Thymus (tissue), 11 donors: ENCODE data around the gene PNPLA6. TPM values are rescaled to one million over a fixed set of nuclear protein-coding genes. Genes with fewer than 3 reads are reported as not detected.

ENCODE experiments used
- DNase-seq, 9 donors: peaks; one replicate each; pipeline ENCODE4 v3.0.0-alpha.2; 2013; ENCODE audit warnings: low spot score in 9 of 9, low read depth in 6 of 9, missing footprints in 1 of 9
- H3K27ac ChIP-seq, 2 donors: one replicate each; pipeline ENCODE4 v1.5.1; 2013; ENCODE audit warnings: control low read depth in 1 of 2, low read depth in 1 of 2, low read length in 1 of 2, mild to moderate bottlenecking in 1 of 2, moderate library complexity in 1 of 2
- H3K27me3 ChIP-seq, 2 donors: one replicate each; pipeline ENCODE4 v1.5.1; 2013; ENCODE audit warnings: low read length in 1 of 2; ENCODE audit not compliant: control insufficient read depth in 2 of 2, insufficient read depth in 1 of 2
- H3K36me3 ChIP-seq, 2 donors: one replicate each; pipeline ENCODE4 v1.5.1; 2013; ENCODE audit warnings: low read length in 1 of 2, mild to moderate bottlenecking in 1 of 2, moderate library complexity in 1 of 2; ENCODE audit not compliant: control insufficient read depth in 2 of 2, insufficient read depth in 2 of 2
- H3K4me1 ChIP-seq, 2 donors: one replicate each; pipeline ENCODE4 v1.5.1; 2013; ENCODE audit warnings: low read length in 2 of 2; ENCODE audit not compliant: control insufficient read depth in 2 of 2, insufficient read depth in 2 of 2
- H3K4me3 ChIP-seq, 2 donors: one replicate each; pipeline ENCODE4 v1.5.1; 2013; ENCODE audit warnings: low read length in 2 of 2, control low read depth in 1 of 2, mild to moderate bottlenecking in 1 of 2
- H3K9me3 ChIP-seq, 2 donors: one replicate each; pipeline ENCODE4 v1.5.1; 2013; ENCODE audit warnings: low read length in 1 of 2, mild to moderate bottlenecking in 1 of 2; ENCODE audit not compliant: control insufficient read depth in 2 of 2, insufficient read depth in 1 of 2
- WGBS: extraction: QIAGEN DNeasy Blood & Tissue Kit; methylation state at CpG from one replicate; pipeline ENCODE4 v1.1.7; 2013; 5-methylcytosine and 5-hydroxymethylcytosine counted together
- polyA plus RNA-seq: library from polyadenylated mRNA; stranded (reverse); fragments of 200-250 nt; gene quantifications from one replicate; pipeline ENCODE4 v1.2.3, GENCODE V29; 2013
- total RNA-seq: library from RNA; stranded (reverse); fragments of 120-200 nt; gene quantifications from one replicate; pipeline ENCODE4 v1.2.4, GENCODE V29; 2013
- donor health status: healthy.

Gene PNPLA6
- total and polyA plus RNA-seq, 2 donors, result 17.3 to 75.3 TPM

DNA sequence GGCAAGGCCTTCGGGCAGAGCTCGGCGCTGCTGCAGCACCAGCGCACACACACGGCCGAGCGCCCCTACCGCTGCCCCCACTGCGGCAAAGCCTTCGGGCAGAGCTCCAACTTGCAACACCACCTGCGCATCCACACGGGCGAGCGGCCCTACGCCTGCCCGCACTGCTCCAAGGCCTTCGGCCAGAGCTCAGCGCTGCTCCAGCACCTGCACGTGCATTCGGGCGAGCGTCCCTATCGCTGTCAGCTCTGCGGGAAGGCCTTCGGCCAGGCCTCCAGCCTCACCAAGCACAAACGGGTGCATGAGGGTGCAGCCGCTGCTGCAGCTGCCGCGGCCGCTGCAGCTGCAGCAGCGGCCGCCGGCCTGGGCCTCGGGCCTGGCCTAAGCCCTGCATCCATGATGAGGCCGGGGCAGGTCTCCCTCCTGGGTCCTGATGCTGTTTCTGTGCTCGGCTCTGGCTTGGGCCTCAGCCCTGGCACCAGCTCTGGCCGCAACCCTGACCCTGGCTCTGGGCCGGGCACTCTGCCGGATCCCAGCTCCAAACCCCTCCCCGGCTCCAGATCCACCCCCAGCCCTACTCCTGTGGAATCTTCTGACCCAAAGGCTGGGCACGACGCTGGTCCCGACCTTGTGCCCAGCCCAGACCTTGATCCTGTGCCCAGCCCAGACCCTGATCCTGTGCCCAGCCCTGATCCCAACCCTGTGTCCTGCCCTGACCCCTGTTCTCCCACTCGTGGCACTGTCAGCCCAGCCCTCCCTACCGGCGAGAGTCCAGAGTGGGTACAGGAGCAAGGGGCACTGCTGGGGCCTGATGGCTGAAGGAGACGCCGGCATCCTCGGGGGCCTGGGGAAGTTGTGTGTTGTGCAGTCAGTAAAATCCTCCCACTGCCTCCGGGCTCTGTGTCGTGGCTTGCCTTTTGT lies 15.1 kb upstream of the PNPLA6 start:
- H3K27ac ChIP-seq, result no peak overlapping the region
- no peak for DNase-seq
- H3K4me3 ChIP-seq, result no peak overlapping the region
- peaks cover 17 to 27% of the 10 kb centered on the region in 2 donors for H3K4me1 ChIP-seq
- peaks cover 0 to 20% of the 10 kb centered on the region in 2 donors for H3K27me3 ChIP-seq
- WGBS, result 98% methylated on average over 51 of the region's 51 CpGs
- no peaks in the 10 kb centered on the region for H3K9me3 ChIP-seq
- H3K36me3 ChIP-seq, result peaks cover 5 to 7% of the 10 kb centered on the region in 2 donors

GRCh38 chr19:7521551-7522071 lies 13.9 kb upstream of the PNPLA6 start:
- peaks cover 8 to 12% of the 10 kb centered on the region in 2 donors for H3K36me3 ChIP-seq
- H3K27ac ChIP-seq, result no peak overlapping the region
- peaks cover 0 to 12% of the 10 kb centered on the region in 2 donors for H3K27me3 ChIP-seq
- no peak overlapping the region for H3K4me3 ChIP-seq
- 64% methylated on average over 10 of the region's 10 CpGs for WGBS
- H3K4me1 ChIP-seq, result peaks cover 13 to 21% of the 10 kb centered on the region in 2 donors
- DNase-seq, result no peak
- no peaks in the 10 kb centered on the region for H3K9me3 ChIP-seq

DNA sequence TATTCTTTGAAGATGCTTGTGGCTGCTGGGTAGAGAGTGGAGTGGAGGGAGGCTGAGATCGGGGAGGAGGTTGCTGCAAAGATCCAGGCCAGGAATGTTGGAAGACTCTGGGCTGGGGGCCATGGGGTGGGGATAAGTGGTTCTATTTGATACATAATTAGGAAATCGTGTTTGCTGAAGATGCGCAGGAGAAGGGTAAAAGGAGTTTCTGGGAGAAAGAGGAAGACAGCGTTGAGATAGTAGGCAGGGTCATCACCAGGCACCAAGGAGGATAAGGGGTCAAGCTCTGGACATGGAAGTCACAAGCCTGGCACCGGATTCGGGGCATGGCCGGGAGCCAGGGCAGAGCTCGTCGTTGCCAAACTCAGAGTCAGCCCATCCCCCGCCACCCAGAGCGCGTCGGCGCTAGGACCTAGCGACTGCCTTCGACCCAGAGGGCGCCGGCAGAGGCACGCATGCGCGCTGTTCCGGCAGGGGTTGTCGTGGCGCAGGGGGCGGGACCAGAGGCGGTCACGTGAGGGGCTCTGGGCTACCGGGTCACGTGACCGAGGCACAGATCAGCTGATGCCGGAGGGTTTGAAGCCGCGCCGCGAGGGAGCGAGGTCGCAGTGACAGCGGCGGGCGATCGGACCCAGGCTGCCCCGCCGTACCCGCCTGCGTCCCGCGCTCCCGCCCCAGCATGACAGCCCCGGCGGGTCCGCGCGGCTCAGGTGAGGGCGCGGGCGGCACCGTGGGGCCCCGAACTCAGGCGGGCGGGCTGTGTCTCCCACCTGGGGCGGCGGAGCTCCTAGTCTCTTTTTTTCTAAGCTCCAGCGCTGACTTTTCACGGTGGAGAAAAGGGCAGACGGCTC lies 13.2 kb upstream of the PNPLA6 start, which contains the start of gene MCOLN1:
MCOLN1 (plus strand) TSS at position 553 of the 851 bp plus-strand sequence; CDS start at position 680, 127 bp downstream.
- H3K4me1 ChIP-seq, result peaks cover 10 to 17% of the 10 kb centered on the region in 2 donors
- H3K27me3 ChIP-seq, result peaks cover 0 to 7% of the 10 kb centered on the region in 2 donors
- peaks cover 12% of the 10 kb centered on the region in 2 donors for H3K36me3 ChIP-seq
- WGBS, result 1% methylated on average over 65 of the region's 65 CpGs
- peak; percentile 86 to 99 (median 98) for DNase-seq
- peak within 1 kb of the TSS; percentile 63 to 74 for H3K4me3 ChIP-seq
- H3K27ac ChIP-seq, result no peak within 1 kb of the TSS
- H3K9me3 ChIP-seq, result no peaks in the 10 kb centered on the region

GRCh38 chr19:7522923-7523667 lies 12.4 kb upstream of the PNPLA6 start:
- no peak for DNase-seq
- WGBS, result 20% methylated on average over 23 of the region's 23 CpGs
- H3K4me1 ChIP-seq, result peaks cover 10 to 17% of the 10 kb centered on the region in 2 donors
- H3K4me3 ChIP-seq, result peak overlapping the region; percentile 63 to 74
- H3K36me3 ChIP-seq, result peaks cover 13% of the 10 kb centered on the region in 2 donors
- no peaks in the 10 kb centered on the region for H3K9me3 ChIP-seq
- H3K27me3 ChIP-seq, result peaks cover 0 to under 1% of the 10 kb centered on the region in 2 donors
- no peak overlapping the region for H3K27ac ChIP-seq

DNA sequence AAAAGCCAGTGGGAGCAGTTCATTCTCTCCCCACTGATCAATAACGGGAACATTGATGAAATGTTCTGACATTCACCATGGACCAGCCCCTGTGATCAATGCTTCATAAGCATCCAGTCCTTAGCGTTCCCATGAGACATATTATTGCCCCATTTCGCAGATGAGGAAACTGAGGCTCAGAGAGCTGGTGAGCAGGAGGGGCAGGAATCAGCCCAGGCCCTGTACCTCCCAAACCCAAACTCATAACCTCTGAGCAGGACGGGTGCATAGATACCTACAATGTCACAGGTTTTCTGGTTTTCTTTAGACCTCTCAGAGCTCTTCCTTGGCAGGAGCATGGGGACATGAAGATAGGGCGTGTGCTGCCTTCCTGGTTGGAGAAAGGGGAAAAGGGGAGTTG lies 11.0 kb upstream of the PNPLA6 start:
- 98% methylated on average over 5 of the region's 5 CpGs for whole genome bisulfite sequencing

GRCh38 chr19:7524992-7525739 lies 10.4 kb upstream of the PNPLA6 start:
- Histone ChIP-seq H3K9me3 (no peaks in the 10 kb centered on the region), H3K4me1 (peaks cover 10 to 17% of the 10 kb centered on the region in 2 donors), H3K4me3 (no peak overlapping the region), H3K27me3 (no peaks in the 10 kb centered on the region), H3K36me3 (peaks cover 20 to 25% of the 10 kb centered on the region in 2 donors), H3K27ac (no peak overlapping the region)
- no peak for DNase-seq
- WGBS, result 98% methylated on average over 20 of the region's 20 CpGs

More for the DNA sequence above, 11.0 kb upstream of the PNPLA6 start:
- Histone ChIP-seq H3K27me3 (no peaks in the 10 kb centered on the region), H3K4me3 (no peak overlapping the region), H3K27ac (no peak overlapping the region), H3K4me1 (peaks cover 10 to 17% of the 10 kb centered on the region in 2 donors), H3K9me3 (no peaks in the 10 kb centered on the region), H3K36me3 (peaks cover 17 to 25% of the 10 kb centered on the region in 2 donors)
- DNase-seq, result no peak

DNA sequence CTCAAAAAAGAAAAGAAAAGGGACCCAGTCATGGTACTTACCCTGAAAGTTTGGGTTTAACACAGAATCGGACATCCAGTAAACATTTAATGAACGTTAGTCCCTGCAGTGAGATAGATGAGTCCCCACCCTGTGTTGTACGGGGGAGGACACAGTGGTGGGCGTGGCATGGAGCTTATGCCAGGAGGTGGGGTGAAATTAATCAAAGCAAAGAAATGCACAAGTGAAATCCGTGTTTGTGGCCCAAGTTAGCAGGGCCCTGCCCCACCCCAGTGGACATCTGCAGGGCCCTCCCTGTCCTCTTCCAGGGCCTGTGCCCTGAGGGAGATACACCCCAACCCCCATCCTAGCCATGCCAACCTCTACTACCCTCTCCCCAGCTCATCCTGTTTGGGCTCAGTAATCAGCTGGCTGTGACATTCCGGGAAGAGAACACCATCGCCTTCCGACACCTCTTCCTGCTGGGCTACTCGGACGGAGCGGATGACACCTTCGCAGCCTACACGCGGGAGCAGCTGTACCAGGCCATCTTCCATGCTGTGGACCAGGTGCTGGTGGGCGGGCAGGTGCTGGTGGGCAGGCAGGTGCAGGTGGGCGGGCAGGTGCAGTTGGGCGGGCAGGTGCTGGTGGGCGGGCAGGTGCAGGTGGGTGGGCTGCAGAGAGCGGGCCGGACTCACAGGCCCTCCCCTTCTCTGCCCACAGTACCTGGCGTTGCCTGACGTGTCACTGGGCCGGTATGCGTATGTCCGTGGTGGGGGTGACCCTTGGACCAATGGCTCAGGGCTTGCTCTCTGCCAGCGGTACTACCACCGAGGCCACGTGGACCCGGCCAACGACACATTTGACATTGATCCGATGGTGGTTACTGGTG lies 9.2 kb upstream of the PNPLA6 start:
- 97% methylated on average over 31 of the region's 31 CpGs for WGBS
- peaks cover 20 to 30% of the 10 kb centered on the region in 2 donors for H3K36me3 ChIP-seq
- H3K4me3 ChIP-seq, result no peak overlapping the region
- DNase-seq, result no peak
- no peak overlapping the region for H3K27ac ChIP-seq
- no peaks in the 10 kb centered on the region for H3K9me3 ChIP-seq
- peaks cover 10 to 17% of the 10 kb centered on the region in 2 donors for H3K4me1 ChIP-seq
- H3K27me3 ChIP-seq, result no peaks in the 10 kb centered on the region
